K562 (cell line): ENCODE data around the gene KIZ. TPM values are rescaled to one million over a fixed set of nuclear protein-coding genes. Genes with fewer than 3 reads are reported as not detected.

Source experiments
- ATAC-seq: fragments of 200-7000 bp; cut with Tn5 transposase; 3 replicates; pipeline ENCODE4 v1.9.1; 2020; ENCODE audit warnings: moderate library complexity
- BruUV-seq: library from RNA; stranded (reverse); fragments of 400-500 nt; replicated peaks from 2 replicates; lab custom pipeline; 2021; lab: Mats Ljungman, UMichigan
- CTCF ChIA-PET: fragments of 300-600 bp; formaldehyde crosslinking; extraction: SDS; loops from one replicate; lab custom pipeline; 2021; ENCODE audit warnings: low intra/inter-chr PET ratio; lab: Yijun Ruan, JAX
- POLR2A ChIA-PET: fragments of 300-600, 350-650 bp; sonication (Branson Sonifier 250); formaldehyde crosslinking; extraction: SDS; loops from one replicate; lab custom pipeline; 2021; ENCODE audit warnings: antibody characterized with exemption, inconsistent platforms; lab: Yijun Ruan, JAX
- DNase-seq, 4 experiments: peaks; one replicate each; pipeline versions ENCODE4 v3.0.0 to v3.0.0-alpha.2; 2011 to 2018; ENCODE audit warnings: low spot score in 3 of 4, mixed read lengths in 3 of 4; ENCODE audit errors: extremely low read depth in 1 of 4
- FAIRE-seq: peaks from 2 replicates; lab custom pipeline; 2011; peaks lifted over from hg19 to GRCh38; lab: Jason Lieb, UNC
- H2AFZ ChIP-seq: 2 replicates; pipeline ENCODE4 v1.6.0; 2011; ENCODE audit warnings: low read depth, low read length, control low read depth, inconsistent platforms
- H3K27ac ChIP-seq: fragments of 200-600 bp; 3 replicates; pipeline ENCODE4 v1.8.0; 2011; ENCODE audit warnings: low read depth, mild to moderate bottlenecking, control low read depth, inconsistent platforms, low read length, moderate library complexity, mixed read lengths; ENCODE audit errors: extremely low read depth
- H3K27me3 ChIP-seq, 2 experiments: fragments of 300-600 bp in 1 of 2; 2 replicates in 1 of 2; 3 replicates in 1 of 2; pipeline versions ENCODE4 v1.6.0 to v1.8.0; 2011; ENCODE audit warnings: inconsistent platforms in 2 of 2, low read length in 2 of 2, mild to moderate bottlenecking in 1 of 2, mixed read lengths in 1 of 2, moderate library complexity in 1 of 2; ENCODE audit not compliant: control insufficient read depth in 2 of 2, insufficient read depth in 2 of 2
- H3K36me3 ChIP-seq: fragments of 300-600 bp; 3 replicates; pipeline ENCODE4 v1.8.0; 2011; ENCODE audit warnings: mild to moderate bottlenecking, low read length, inconsistent platforms; ENCODE audit not compliant: control insufficient read depth, insufficient read depth
- H3K4me1 ChIP-seq, 2 experiments: fragments of 200-600 bp in 1 of 2; replicated peaks in 1 of 2; 2 replicates in 1 of 2; 3 replicates in 1 of 2; pipeline versions ENCODE4 v1.5.1 to v1.8.0; 2011; ENCODE audit warnings: inconsistent platforms in 2 of 2, low read length in 2 of 2, mild to moderate bottlenecking in 1 of 2, mixed read lengths in 1 of 2, moderate library complexity in 1 of 2; ENCODE audit not compliant: control insufficient read depth in 2 of 2, insufficient read depth in 2 of 2
- H3K4me2 ChIP-seq: 2 replicates; pipeline ENCODE4 v1.6.1; 2011; ENCODE audit warnings: low read length, control low read depth, inconsistent platforms, mixed read lengths; ENCODE audit not compliant: insufficient read depth
- H3K4me3 ChIP-seq: fragments of 200-600 bp; sonication (generic), shearing (Covaris generic); 2 replicates; pipeline ENCODE4 v1.5.1; 2016; ENCODE audit warnings: control low read depth, inconsistent platforms
- H3K79me2 ChIP-seq: fragments of 200-600 bp; 3 replicates; pipeline ENCODE4 v1.8.0; 2011; ENCODE audit warnings: low read length, inconsistent platforms; ENCODE audit not compliant: control insufficient read depth, insufficient read depth
- H3K9ac ChIP-seq, 2 experiments: 2 replicates each; pipeline versions ENCODE4 v1.6.0 to v1.6.1; 2011; ENCODE audit warnings: low read depth in 2 of 2, low read length in 2 of 2, control low read depth in 1 of 2, inconsistent platforms in 1 of 2, mild to moderate bottlenecking in 1 of 2, mixed read lengths in 1 of 2; ENCODE audit not compliant: insufficient read depth in 1 of 2
- H3K9me1 ChIP-seq: one replicate; pipeline ENCODE4 v1.6.0; 2011; ENCODE audit warnings: inconsistent platforms, mild to moderate bottlenecking, low read length, moderate library complexity; ENCODE audit not compliant: control insufficient read depth, insufficient read depth
- H3K9me3 ChIP-seq: replicated peaks from 2 replicates; pipeline ENCODE4 v1.5.1; 2011; ENCODE audit warnings: low read depth, low read length, inconsistent platforms; ENCODE audit not compliant: control insufficient read depth, insufficient read depth
- H4K20me1 ChIP-seq: replicated peaks from 2 replicates; pipeline ENCODE4 v1.6.1; 2011; ENCODE audit warnings: low read length, inconsistent platforms, mixed read lengths; ENCODE audit not compliant: control insufficient read depth, insufficient read depth
- EWSR1 ChIP-seq: fragments of 450-650 bp; IDR thresholded peaks from 2 replicates; pipeline ENCODE4 v1.6.1; 2018; ENCODE audit warnings: borderline replicate concordance, mild to moderate bottlenecking, low read depth, moderate library complexity; ENCODE audit not compliant: partially characterized antibody
- L3MBTL2 ChIP-seq: fragments of 450-650 bp; IDR thresholded peaks from 2 replicates; pipeline ENCODE4 v1.6.1; 2016; ENCODE audit warnings: mild to moderate bottlenecking, moderate library complexity
- MCM7 ChIP-seq, 2 experiments: fragments of 450-650 bp; IDR thresholded peaks; 2 replicates each; pipeline ENCODE4 v1.6.1; 2016 to 2018
- POLR3A ChIP-seq: IDR thresholded peaks from 2 replicates; pipeline ENCODE4 v1.6.1; 2011; ENCODE audit warnings: borderline replicate concordance, mild to moderate bottlenecking, moderate library complexity; ENCODE audit not compliant: insufficient read length, insufficient read depth; ENCODE audit errors: extremely low read depth
- SIN3B ChIP-seq: fragments of 450-650 bp; IDR thresholded peaks from 2 replicates; pipeline ENCODE4 v1.6.1; 2017; ENCODE audit warnings: low read depth, mild to moderate bottlenecking, moderate library complexity
- THRAP3 ChIP-seq: fragments of 450-650 bp; IDR thresholded peaks from 2 replicates; pipeline ENCODE4 v1.6.1; 2016; ENCODE audit warnings: mild to moderate bottlenecking, inconsistent platforms, borderline replicate concordance
- WGBS: fragments of 100-300 bp; shearing (Covaris generic); methylation state at CpG from one replicate; pipeline ENCODE4 v1.1.6; 2016; ENCODE audit warnings: low coverage, mixed read lengths; ENCODE audit not compliant: insufficient coverage; ENCODE audit errors: missing lambda C conversion rate; 5-methylcytosine and 5-hydroxymethylcytosine counted together
- in situ Hi-C: fragments of 300-500 bp; cut with MboI; formaldehyde crosslinking; loops from 4 replicates; pipeline ENCODE4 v1.15.0; 2018; ENCODE audit warnings: inconsistent platforms, mixed read lengths
- intact Hi-C: fragments of 100-400 bp; cut with micrococcal nuclease; formaldehyde crosslinking; loops from 2 replicates; pipeline ENCODE4 v1.14.2; 2022
- polyA plus RNA-seq, 8 experiments: library from polyadenylated mRNA; depleted of rRNA in 4 of 8; stranded (reverse) in 5 of 8; unstranded in 3 of 8; fragments of >200 nt; fragmentation: Nextera tagmentation in 2 of 8; fragmentation: Illumina TruSeq in 1 of 8; extraction: Ambion mirVana in 2 of 8; extraction: Trizol in 1 of 8; gene quantifications; 2 replicates each; pipeline versions ENCODE4 v1.2.1 to v1.2.3, GENCODE V29; 2011 to 2014; ENCODE audit warnings: inconsistent platforms in 1 of 8, missing spikeins in 1 of 8
- total RNA-seq, 7 experiments: library from RNA; depleted of rRNA in 6 of 7; stranded (reverse); fragments of >200 nt in 6 of 7; fragmentation: Illumina TruSeq in 2 of 7; extraction: Trizol in 2 of 7; gene quantifications; 2 replicates each; pipeline versions ENCODE4 v1.2.1 to v1.2.3, GENCODE V29; 2011 to 2021; ENCODE audit warnings: low replicate concordance in 1 of 7
- TF ChIP-seq, protein P1 (sequence below): fragments of 450-650 bp; IDR thresholded peaks from 2 replicates; pipeline ENCODE4 v1.6.1; 2018; ENCODE audit warnings: mild to moderate bottlenecking, low read depth; ENCODE audit not compliant: partially characterized antibody

KIZ gene
- total and polyA plus RNA-seq, 9 of the 15 experiments (the other 6 are each of a cell fraction or from before 2014, with no cell fraction given), result 4.9 to 21.1 (median 13.5) TPM

GRCh38 chr20:21190869-21191268, 65.0 kb downstream of the KIZ start:
- Histone ChIP-seq H4K20me1 (no peaks in the 10 kb centered on the region), H3K9me1 (no peaks in the 10 kb centered on the region), H3K9me3 (no peaks in the 10 kb centered on the region), H3K4me3 (no peak overlapping the region), H3K9ac (no peak overlapping the region), H2AFZ (no peak overlapping the region), H3K79me2 (no peaks in the 10 kb centered on the region), H3K4me2 (no peak overlapping the region), H3K4me1 (no peaks in the 10 kb centered on the region), H3K27me3 (no peaks in the 10 kb centered on the region), H3K27ac (no peak overlapping the region), H3K36me3 (no peaks in the 10 kb centered on the region)
- TF ChIP-seq, protein P1, sequence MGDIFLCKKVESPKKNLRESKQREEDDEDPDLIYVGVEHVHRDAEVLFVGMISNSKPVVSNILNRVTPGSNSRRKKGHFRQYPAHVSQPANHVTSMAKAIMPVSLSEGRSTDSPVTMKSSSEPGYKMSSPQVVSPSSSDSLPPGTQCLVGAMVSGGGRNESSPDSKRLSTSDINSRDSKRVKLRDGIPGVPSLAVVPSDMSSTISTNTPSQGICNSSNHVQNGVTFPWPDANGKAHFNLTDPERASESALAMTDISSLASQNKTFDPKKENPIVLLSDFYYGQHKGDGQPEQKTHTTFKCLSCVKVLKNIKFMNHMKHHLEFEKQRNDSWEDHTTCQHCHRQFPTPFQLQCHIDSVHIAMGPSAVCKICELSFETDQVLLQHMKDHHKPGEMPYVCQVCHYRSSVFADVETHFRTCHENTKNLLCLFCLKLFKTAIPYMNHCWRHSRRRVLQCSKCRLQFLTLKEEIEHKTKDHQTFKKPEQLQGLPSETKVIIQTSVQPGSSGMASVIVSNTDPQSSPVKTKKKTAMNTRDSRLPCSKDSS, result no peak
- TF ChIP-seq EWSR1, result no peak
- TF ChIP-seq L3MBTL2, result no peak
- no peak for TF ChIP-seq POLR3A
- no peak for TF ChIP-seq MCM7 (IDR thresholded peaks at IDR 0.05)
- no peak for TF ChIP-seq SIN3B
- TF ChIP-seq THRAP3, result no peak
- in situ Hi-C loops (no loop called here), intact Hi-C loops (no loop called here)
- ChIA-PET CTCF (no interaction called here), POLR2A (no interaction called here)
- ATAC-seq, result no peak
- no peak for FAIRE-seq
- WGBS, result 25% methylated on average over 1 of the region's 1 CpG
- no TSS peak for BruUV-seq
- DNase-seq, result no peak
